A549 (cell line): ENCODE results near the gene UBAP1. TPM values are rescaled to one million over a fixed set of nuclear protein-coding genes. Genes with fewer than 3 reads are reported as not detected.

ENCODE experiments used
- BHLHE40 ChIP-seq: IDR thresholded peaks from 2 replicates; pipeline ENCODE4 v1.6.1; 2012; ENCODE audit warnings: low read depth, low read length, inconsistent platforms
- CBX2 ChIP-seq: fragments of 200-600 bp; sonication (generic); IDR thresholded peaks from 2 replicates; pipeline ENCODE4 v1.6.1; 2016; ENCODE audit warnings: low read depth, mild to moderate bottlenecking, borderline replicate concordance
- CBX8 ChIP-seq: fragments of 200-600 bp; sonication (generic); IDR thresholded peaks from 2 replicates; pipeline ENCODE4 v1.6.1; 2016
- CTCF ChIP-seq: fragments of >200 bp; sonication (Bioruptor Twin); formaldehyde crosslinking; IDR thresholded peaks from 3 replicates; pipeline ENCODE4 v1.5.1; 2016
- EHF ChIP-seq: fragments of 250-450 bp; sonication (Bioruptor Pico); IDR thresholded peaks from 2 replicates; pipeline ENCODE4 v1.5.0; 2020; ENCODE audit warnings: mild to moderate bottlenecking
- FOSB ChIP-seq: fragments of 250-450 bp; sonication (Bioruptor Pico); IDR thresholded peaks from 2 replicates; pipeline ENCODE4 v1.5.0; 2020; ENCODE audit warnings: mild to moderate bottlenecking, moderate library complexity
- FOSL2 ChIP-seq, 2 experiments: fragments of 450-650 bp in 1 of 2; fragments of >200 bp in 1 of 2; sonication (Bioruptor Twin) in 1 of 2; formaldehyde crosslinking; IDR thresholded peaks; 2 replicates each; pipeline versions ENCODE4 v1.5.0 to v1.6.1; 2016 to 2020; ENCODE audit warnings: mild to moderate bottlenecking in 1 of 2, moderate library complexity in 1 of 2
- FOXS1 ChIP-seq: fragments of 250-450 bp; sonication (Bioruptor Pico); IDR thresholded peaks from 2 replicates; pipeline ENCODE4 v1.5.0; 2020; ENCODE audit warnings: mild to moderate bottlenecking, moderate library complexity
- GATA3 ChIP-seq: IDR thresholded peaks from 2 replicates; pipeline ENCODE4 v1.6.1; 2012; ENCODE audit warnings: borderline replicate concordance
- HOXA7 ChIP-seq: fragments of 250-450 bp; sonication (Bioruptor Pico); IDR thresholded peaks from 2 replicates; pipeline ENCODE4 v1.5.0; 2020; ENCODE audit warnings: mild to moderate bottlenecking, moderate library complexity
- HOXB5 ChIP-seq: fragments of 250-450 bp; sonication (Bioruptor Pico); IDR thresholded peaks from 2 replicates; pipeline ENCODE4 v1.5.0; 2020; ENCODE audit warnings: mild to moderate bottlenecking, moderate library complexity
- KDM1A ChIP-seq: fragments of 200-600 bp; sonication (generic); IDR thresholded peaks from 2 replicates; pipeline ENCODE4 v1.6.1; 2016; ENCODE audit warnings: low read depth, mild to moderate bottlenecking
- KDM5A ChIP-seq: fragments of 200-600 bp; sonication (generic); IDR thresholded peaks from 2 replicates; pipeline ENCODE4 v1.6.1; 2016; ENCODE audit warnings: antibody characterized with exemption, mild to moderate bottlenecking
- MAFK ChIP-seq: fragments of 450-650 bp; IDR thresholded peaks from 2 replicates; pipeline ENCODE4 v1.6.1; 2014; ENCODE audit not compliant: partially characterized antibody
- MAX ChIP-seq: IDR thresholded peaks from 2 replicates; pipeline ENCODE4 v1.6.1; 2012
- MYC ChIP-seq: IDR thresholded peaks from 2 replicates; pipeline ENCODE4 v1.6.1; 2012; ENCODE audit warnings: mild to moderate bottlenecking, inconsistent platforms, low read length, improper control_type of control experiment, borderline replicate concordance
- NPAS2 ChIP-seq: fragments of 250-450 bp; sonication (Bioruptor Pico); IDR thresholded peaks from 2 replicates; pipeline ENCODE4 v1.8.0; 2022; ENCODE audit warnings: mild to moderate bottlenecking, moderate library complexity, borderline replicate concordance
- NR3C1 ChIP-seq: fragments of >200 bp; sonication (Bioruptor Twin); formaldehyde crosslinking; IDR thresholded peaks from 3 replicates; pipeline ENCODE4 v1.6.1; 2017
- POLR2A ChIP-seq: IDR thresholded peaks from 2 replicates; pipeline ENCODE4 v1.6.1; 2012; ENCODE audit warnings: mild to moderate bottlenecking, low read length
- RAD21 ChIP-seq, 2 experiments: fragments of >200 bp in 1 of 2; sonication (Bioruptor Twin) in 1 of 2; formaldehyde crosslinking in 1 of 2; IDR thresholded peaks in 1 of 2; conservative IDR thresholded peaks in 1 of 2; 2 replicates in 1 of 2; 3 replicates in 1 of 2; pipeline ENCODE4 v1.6.1; 2012 to 2018; ENCODE audit warnings: inconsistent platforms in 1 of 2
- RCOR1 ChIP-seq: fragments of 150-350 bp; IDR thresholded peaks from 2 replicates; pipeline ENCODE4 v1.6.1; 2014; ENCODE audit warnings: antibody characterized with exemption, low read length, low read depth
- RFX5 ChIP-seq: fragments of 450-650 bp; IDR thresholded peaks from 2 replicates; pipeline ENCODE4 v1.7.1; 2014; ENCODE audit warnings: antibody characterized with exemption, mild to moderate bottlenecking, moderate library complexity
- RNF2 ChIP-seq: fragments of 200-600 bp; sonication (generic); IDR thresholded peaks from 2 replicates; pipeline ENCODE4 v1.6.1; 2016; ENCODE audit warnings: low read depth, mild to moderate bottlenecking, antibody characterized with exemption, moderate library complexity, borderline replicate concordance
- SMC3 ChIP-seq: fragments of >200 bp; sonication (Bioruptor Twin); formaldehyde crosslinking; IDR thresholded peaks from 3 replicates; pipeline ENCODE4 v1.6.1; 2018; ENCODE audit warnings: inconsistent platforms
- SREBF2 ChIP-seq: fragments of 450-650 bp; IDR thresholded peaks from 2 replicates; pipeline ENCODE4 v1.6.1; 2014; ENCODE audit warnings: mild to moderate bottlenecking, moderate library complexity
- TFCP2L1 ChIP-seq: fragments of 250-450 bp; sonication (Bioruptor Pico); IDR thresholded peaks from 2 replicates; pipeline ENCODE4 v1.5.0; 2021; ENCODE audit warnings: mild to moderate bottlenecking
- USF2 ChIP-seq: fragments of 450-650 bp; IDR thresholded peaks from 2 replicates; pipeline ENCODE4 v1.6.1; 2014; ENCODE audit warnings: antibody characterized with exemption
- ZC3H11A ChIP-seq: fragments of 450-650 bp; IDR thresholded peaks from 2 replicates; pipeline ENCODE4 v1.6.1; 2014; ENCODE audit warnings: antibody characterized with exemption, mild to moderate bottlenecking
- ZFP36 ChIP-seq: fragments of 450-650 bp; IDR thresholded peaks from 2 replicates; pipeline ENCODE4 v1.6.1; 2014; ENCODE audit warnings: borderline replicate concordance; ENCODE audit not compliant: partially characterized antibody
- ZNF302 ChIP-seq: fragments of 250-450 bp; sonication (Bioruptor Pico); IDR thresholded peaks from 2 replicates; pipeline ENCODE4 v1.9.0; 2021; ENCODE audit warnings: inconsistent platforms, mild to moderate bottlenecking, moderate library complexity
- polyA plus RNA-seq, 4 experiments: library from polyadenylated mRNA; depleted of rRNA in 3 of 4; stranded (reverse); fragments of >200 nt; fragmentation: RNase III in 1 of 4; extraction: RNeasy Plus Mini Kit Qiagen cat#74134 plus additional on column Dnase treatment in 1 of 4; gene quantifications; 2 replicates in 3 of 4; 3 replicates in 1 of 4; pipeline ENCODE4 v1.2.3, GENCODE V29; 2011 to 2017
- TF ChIP-seq, protein P1 (sequence below): fragments of 200-600 bp; sonication (generic); IDR thresholded peaks from 2 replicates; pipeline ENCODE4 v1.6.1; 2016; ENCODE audit warnings: antibody characterized with exemption, mild to moderate bottlenecking, moderate library complexity
- TF ChIP-seq, protein P2 (sequence below): fragments of 250-450 bp; sonication (Bioruptor Pico); IDR thresholded peaks from 2 replicates; pipeline ENCODE4 v1.5.0; 2020; ENCODE audit warnings: low read depth, mild to moderate bottlenecking, moderate library complexity

UBAP1 gene
- polyA plus RNA-seq, 2 of the 4 experiments (the other 2 are of a cell fraction) = 38.5 to 73.1 TPM

- TF ChIP-seq ZFP36 (no peak), MAX (no peak; the same call in 1 of the 2 replicates), GATA3 (peak; percentile 70; the same call in 1 of the 2 replicates), USF2 (no peak), CBX2 (no peak), HOXB5 (CRISPR knock-in tag) (no peak), ZNF302 (CRISPR knock-in tag) (no peak), NR3C1 (no peak), MYC (no peak), FOSL2 (IDR thresholded peaks at IDR 0.05) (peak; percentile 77), FOSL2 (CRISPR knock-in tag; IDR thresholded peaks at IDR 0.05) (peak; percentile 96), RCOR1 (no peak), ZC3H11A (no peak), TFCP2L1 (CRISPR knock-in tag) (no peak), MAFK (peak; percentile 96), FOXS1 (CRISPR knock-in tag) (no peak), RAD21 (conservative IDR thresholded peaks at IDR 0.05 in 1 of 2, IDR thresholded peaks at IDR 0.05 in 1 of 2) (no peak), SMC3 (no peak), SREBF2 (no peak), BHLHE40 (no peak), RFX5 (no peak), POLR2A (no peak), EHF (no peak), CBX8 (no peak), RNF2 (no peak), NPAS2 (CRISPR knock-in tag) (no peak), CTCF (no peak), KDM1A (no peak), FOSB (CRISPR knock-in tag) (peak; percentile 54; the same call in 1 of the 2 replicates), HOXA7 (CRISPR knock-in tag) (peak; percentile 66; the same call in 1 of the 2 replicates), KDM5A (no peak)
- TF ChIP-seq, protein P1, sequence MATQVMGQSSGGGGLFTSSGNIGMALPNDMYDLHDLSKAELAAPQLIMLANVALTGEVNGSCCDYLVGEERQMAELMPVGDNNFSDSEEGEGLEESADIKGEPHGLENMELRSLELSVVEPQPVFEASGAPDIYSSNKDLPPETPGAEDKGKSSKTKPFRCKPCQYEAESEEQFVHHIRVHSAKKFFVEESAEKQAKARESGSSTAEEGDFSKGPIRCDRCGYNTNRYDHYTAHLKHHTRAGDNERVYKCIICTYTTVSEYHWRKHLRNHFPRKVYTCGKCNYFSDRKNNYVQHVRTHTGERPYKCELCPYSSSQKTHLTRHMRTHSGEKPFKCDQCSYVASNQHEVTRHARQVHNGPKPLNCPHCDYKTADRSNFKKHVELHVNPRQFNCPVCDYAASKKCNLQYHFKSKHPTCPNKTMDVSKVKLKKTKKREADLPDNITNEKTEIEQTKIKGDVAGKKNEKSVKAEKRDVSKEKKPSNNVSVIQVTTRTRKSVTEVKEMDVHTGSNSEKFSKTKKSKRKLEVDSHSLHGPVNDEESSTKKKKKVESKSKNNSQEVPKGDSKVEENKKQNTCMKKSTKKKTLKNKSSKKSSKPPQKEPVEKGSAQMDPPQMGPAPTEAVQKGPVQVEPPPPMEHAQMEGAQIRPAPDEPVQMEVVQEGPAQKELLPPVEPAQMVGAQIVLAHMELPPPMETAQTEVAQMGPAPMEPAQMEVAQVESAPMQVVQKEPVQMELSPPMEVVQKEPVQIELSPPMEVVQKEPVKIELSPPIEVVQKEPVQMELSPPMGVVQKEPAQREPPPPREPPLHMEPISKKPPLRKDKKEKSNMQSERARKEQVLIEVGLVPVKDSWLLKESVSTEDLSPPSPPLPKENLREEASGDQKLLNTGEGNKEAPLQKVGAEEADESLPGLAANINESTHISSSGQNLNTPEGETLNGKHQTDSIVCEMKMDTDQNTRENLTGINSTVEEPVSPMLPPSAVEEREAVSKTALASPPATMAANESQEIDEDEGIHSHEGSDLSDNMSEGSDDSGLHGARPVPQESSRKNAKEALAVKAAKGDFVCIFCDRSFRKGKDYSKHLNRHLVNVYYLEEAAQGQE = no peak
- TF ChIP-seq, protein P2, sequence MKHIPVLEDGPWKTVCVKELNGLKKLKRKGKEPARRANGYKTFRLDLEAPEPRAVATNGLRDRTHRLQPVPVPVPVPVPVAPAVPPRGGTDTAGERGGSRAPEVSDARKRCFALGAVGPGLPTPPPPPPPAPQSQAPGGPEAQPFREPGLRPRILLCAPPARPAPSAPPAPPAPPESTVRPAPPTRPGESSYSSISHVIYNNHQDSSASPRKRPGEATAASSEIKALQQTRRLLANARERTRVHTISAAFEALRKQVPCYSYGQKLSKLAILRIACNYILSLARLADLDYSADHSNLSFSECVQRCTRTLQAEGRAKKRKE = no peak
These were observed 7.1 kb downstream of the UBAP1 start (continued) for GRCh38 chr9:34185778-34186551.
